IPS-15b (cell line): ENCODE data around the gene RITA1.

Experiments used
- H3K27me3 ChIP-seq: one replicate; pipeline ENCODE4 v1.6.1; 2013; ENCODE audit warnings: low read length; ENCODE audit not compliant: control insufficient read depth, insufficient read depth
- H3K36me3 ChIP-seq: one replicate; pipeline ENCODE4 v1.6.1; 2013; ENCODE audit warnings: low read length; ENCODE audit not compliant: control insufficient read depth, insufficient read depth
- H3K4me1 ChIP-seq: one replicate; pipeline ENCODE4 v1.6.1; 2013; ENCODE audit warnings: mild to moderate bottlenecking, low read length; ENCODE audit not compliant: control insufficient read depth, insufficient read depth
- H3K4me3 ChIP-seq: one replicate; pipeline ENCODE4 v1.5.1; 2013; ENCODE audit warnings: low read depth, low read length
- H3K9ac ChIP-seq: one replicate; pipeline ENCODE4 v1.6.1; 2013; ENCODE audit warnings: low read depth, mild to moderate bottlenecking, low read length
- H3K9me3 ChIP-seq: one replicate; pipeline ENCODE4 v1.6.1; 2013; ENCODE audit warnings: mild to moderate bottlenecking, low read length; ENCODE audit not compliant: control insufficient read depth, insufficient read depth

The RITA1 gene

GRCh38 chr12:113220593-113221180 is 35.2 kb downstream of the RITA1 start:
- no peaks in the 10 kb centered on the region for H3K4me1 ChIP-seq
- H3K4me3 ChIP-seq: peak overlapping the region; percentile 90
- no peaks in the 10 kb centered on the region for H3K9me3 ChIP-seq
- no peaks in the 10 kb centered on the region for H3K36me3 ChIP-seq
- no peak overlapping the region for H3K9ac ChIP-seq
- H3K27me3 ChIP-seq: no peaks in the 10 kb centered on the region

DNA sequence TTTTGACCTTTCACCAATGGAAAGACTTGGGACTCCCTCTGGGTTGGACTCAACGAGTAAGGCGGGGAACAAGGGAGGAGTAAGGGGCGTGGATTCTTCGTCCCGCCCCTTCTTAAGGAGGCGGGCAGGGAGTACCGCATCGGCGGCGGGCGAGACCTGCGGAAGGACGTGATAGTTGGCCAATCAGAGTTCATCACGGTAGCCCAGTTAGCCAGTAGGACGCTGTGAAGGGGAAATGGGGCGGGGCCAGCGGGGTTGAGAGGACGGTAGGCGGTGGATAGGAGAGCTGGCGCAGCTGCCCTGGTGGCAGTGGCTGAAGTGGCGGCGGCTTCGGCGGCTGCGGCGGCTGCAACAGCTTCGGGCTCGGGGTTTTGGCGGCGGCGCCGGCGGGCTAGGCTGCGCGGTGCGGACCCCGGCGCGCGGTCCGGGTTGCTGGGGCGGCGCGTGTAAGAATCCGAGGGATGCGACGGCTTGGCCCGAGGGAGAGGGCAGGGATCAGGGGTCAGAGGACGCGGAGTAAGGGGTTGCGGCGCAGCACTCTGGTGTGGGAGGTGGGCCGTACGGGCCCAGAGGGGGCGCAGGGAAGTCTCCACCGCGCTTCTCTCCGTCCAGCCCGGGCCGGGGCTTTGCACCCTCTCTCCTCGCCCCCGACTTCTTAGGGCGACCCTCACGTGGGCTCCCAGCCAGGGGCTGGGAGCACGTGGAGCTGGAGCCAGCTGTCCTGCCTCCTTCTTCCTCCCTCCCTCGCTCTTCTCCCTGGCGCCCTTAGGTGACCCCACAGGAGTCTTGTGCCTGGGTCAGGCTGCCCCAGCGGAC is 35.9 kb downstream of the RITA1 start, which contains the start of gene TPCN1:
TPCN1 (plus strand) TSS at position 284 of the 816 bp plus-strand sequence. CDS start 5,389 bp downstream, outside the sequence.
- H3K4me3 ChIP-seq: peak within 1 kb of the TSS; percentile 90

GRCh38 chr12:113221997-113222729 is 36.6 kb downstream of the RITA1 start:
- Histone ChIP-seq H3K4me3 (peak overlapping the region; percentile 87), H3K4me1 (no peaks in the 10 kb centered on the region), H3K36me3 (no peaks in the 10 kb centered on the region), H3K9ac (peak overlapping the region; percentile 81), H3K27me3 (no peaks in the 10 kb centered on the region), H3K9me3 (no peaks in the 10 kb centered on the region)

More for the DNA sequence above, 35.9 kb downstream of the RITA1 start, which contains the start of gene TPCN1:
- peak within 1 kb of the TSS; percentile 81 for H3K9ac ChIP-seq
- H3K4me1 ChIP-seq: no peaks in the 10 kb centered on the region
- no peaks in the 10 kb centered on the region for H3K27me3 ChIP-seq
- H3K36me3 ChIP-seq: no peaks in the 10 kb centered on the region
- H3K9me3 ChIP-seq: no peaks in the 10 kb centered on the region

GRCh38 chr12:113222730-113223531 is 37.4 kb downstream of the RITA1 start:
- Histone ChIP-seq H3K9ac (no peak overlapping the region), H3K36me3 (no peaks in the 10 kb centered on the region), H3K27me3 (no peaks in the 10 kb centered on the region), H3K9me3 (no peaks in the 10 kb centered on the region), H3K4me1 (no peaks in the 10 kb centered on the region), H3K4me3 (no peak overlapping the region)

DNA sequence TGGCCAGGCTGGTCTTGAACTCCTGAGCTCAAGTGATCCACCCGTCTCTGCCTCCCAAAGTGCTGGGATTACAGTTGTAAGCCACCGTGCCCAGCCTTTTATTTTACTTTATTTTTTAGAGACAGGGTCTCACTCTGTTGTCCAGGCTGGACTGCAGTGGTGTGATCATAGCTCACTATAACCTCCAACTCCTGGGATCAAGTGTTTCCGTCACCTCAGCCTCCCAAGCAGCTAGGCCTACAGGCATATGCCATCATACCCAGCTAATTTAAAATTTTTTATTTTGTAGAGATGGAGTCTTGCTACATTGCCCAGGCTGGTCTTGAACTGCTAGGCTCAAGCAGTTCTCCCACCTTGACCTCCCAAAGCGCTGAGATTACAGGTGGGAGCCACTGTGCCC is 39.4 kb downstream of the RITA1 start:
- Histone ChIP-seq H3K9me3 (no peaks in the 10 kb centered on the region), H3K4me1 (no peaks in the 10 kb centered on the region), H3K9ac (no peak overlapping the region), H3K36me3 (peaks cover 2% of the 10 kb centered on the region), H3K4me3 (no peak overlapping the region), H3K27me3 (no peaks in the 10 kb centered on the region)

DNA sequence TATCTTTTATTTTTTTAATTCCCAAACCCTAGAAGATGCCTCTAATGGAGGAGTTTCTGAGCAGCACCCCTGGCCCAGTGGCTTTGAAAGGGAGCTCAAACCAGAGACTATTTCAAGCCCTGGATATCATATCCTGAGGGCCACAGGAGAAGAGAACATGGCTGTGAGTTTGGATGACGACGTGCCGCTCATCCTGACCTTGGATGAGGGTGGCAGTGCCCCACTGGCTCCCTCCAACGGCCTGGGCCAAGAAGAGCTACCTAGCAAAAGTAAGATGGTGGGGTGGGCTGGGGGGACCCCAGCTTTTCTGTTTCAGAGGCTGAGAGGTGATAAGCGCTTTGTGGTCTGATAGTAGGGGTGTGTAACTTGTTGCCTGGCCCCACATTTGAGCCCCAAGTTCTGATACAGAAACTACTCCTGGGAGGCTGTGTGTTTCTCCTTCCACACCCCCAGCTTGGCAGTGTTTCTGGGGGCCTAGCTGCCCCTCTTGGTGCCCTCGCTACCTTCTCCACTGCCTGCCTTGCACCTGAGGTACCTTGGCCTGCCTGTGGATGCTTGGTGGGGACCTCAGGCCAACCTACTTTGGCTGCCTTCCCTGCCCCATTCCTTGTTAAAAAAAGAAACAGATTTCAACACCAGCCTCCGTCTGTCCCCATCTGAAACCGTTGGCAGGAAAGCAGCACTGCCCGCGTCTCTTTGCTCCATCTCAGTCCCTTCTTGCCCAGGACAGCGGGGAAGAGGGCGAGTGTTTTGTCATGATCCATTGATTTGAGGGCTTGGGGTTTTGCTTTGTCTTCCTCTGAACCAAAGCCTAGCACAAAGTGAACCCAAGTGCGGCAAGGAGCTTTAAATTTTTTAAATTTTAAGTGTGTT is 41.4 kb downstream of the RITA1 start:
- Histone ChIP-seq H3K9ac (no peak overlapping the region), H3K27me3 (no peaks in the 10 kb centered on the region), H3K9me3 (no peaks in the 10 kb centered on the region), H3K36me3 (peaks cover 9% of the 10 kb centered on the region), H3K4me3 (no peak overlapping the region), H3K4me1 (no peaks in the 10 kb centered on the region)

GRCh38 chr12:113227686-113228391 is 42.3 kb downstream of the RITA1 start:
- H3K4me1 ChIP-seq: peaks cover 6% of the 10 kb centered on the region
- no peaks in the 10 kb centered on the region for H3K27me3 ChIP-seq
- H3K9me3 ChIP-seq: no peaks in the 10 kb centered on the region
- H3K4me3 ChIP-seq: no peak overlapping the region
- H3K36me3 ChIP-seq: peaks cover 14% of the 10 kb centered on the region
- H3K9ac ChIP-seq: no peak overlapping the region

- Histone ChIP-seq H3K9me3 (no peaks in the 10 kb centered on the region), H3K9ac (no peak overlapping the region), H3K4me1 (peaks cover 9% of the 10 kb centered on the region)
Measured at GRCh38 chr12:113228394-113229028, 43.0 kb downstream of the RITA1 start.

GRCh38 chr12:113230315-113231234 is 45.1 kb downstream of the RITA1 start:
- Histone ChIP-seq H3K9ac (no peak overlapping the region), H3K27me3 (no peaks in the 10 kb centered on the region), H3K4me1 (peaks cover 12% of the 10 kb centered on the region), H3K4me3 (no peak overlapping the region), H3K9me3 (no peaks in the 10 kb centered on the region), H3K36me3 (peaks cover 14% of the 10 kb centered on the region)

More at GRCh38 chr12:113228394-113229028, 43.0 kb downstream of the RITA1 start:
- Histone ChIP-seq H3K4me3 (no peak overlapping the region), H3K27me3 (no peaks in the 10 kb centered on the region), H3K36me3 (peaks cover 14% of the 10 kb centered on the region)
